ENCODE measurements around the gene ATAD5.
"Not testable (repeated sequence)": the region's sequence is repeated elsewhere in the genome, so short reads cannot be mapped to it uniquely, and the experiment has no call there.

Gene ATAD5

DNA sequence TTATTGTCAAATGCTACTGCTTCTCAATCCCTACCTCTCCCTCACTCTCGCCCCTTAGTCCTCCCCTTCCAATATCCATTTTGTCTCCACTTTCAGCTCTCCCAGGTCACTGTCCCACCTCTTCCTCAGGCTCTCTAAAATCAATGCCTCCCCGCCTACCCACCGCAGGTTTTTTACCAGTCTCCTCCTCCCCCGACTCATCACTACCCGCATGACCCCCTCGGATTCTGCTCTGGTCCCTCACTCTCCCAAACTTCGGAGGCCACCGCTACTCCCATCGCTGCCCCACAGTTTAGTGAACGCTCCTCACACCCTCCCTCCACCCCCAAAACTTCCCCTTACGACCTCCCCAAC, 7.8 kb upstream of the ATAD5 start:
- no peak for DNase-seq (ENCODE audit: low read depth in 2 of 2)

GRCh38 chr17:30824356-30825145, 7.2 kb upstream of the ATAD5 start, which contains the start of gene CRLF3:
TSS of gene CRLF3 (minus strand) at chr17:30824692. CDS start at chr17:30824651, 41 bp downstream.
- DNase-seq (ENCODE audit: low read depth in 2 of 2) = peak; percentile 68 to 77

GRCh38 chr17:30827082-30827481, 4.7 kb upstream of the ATAD5 start:
- DNase-seq (ENCODE audit: low read depth in 2 of 2) = no peak

DNA sequence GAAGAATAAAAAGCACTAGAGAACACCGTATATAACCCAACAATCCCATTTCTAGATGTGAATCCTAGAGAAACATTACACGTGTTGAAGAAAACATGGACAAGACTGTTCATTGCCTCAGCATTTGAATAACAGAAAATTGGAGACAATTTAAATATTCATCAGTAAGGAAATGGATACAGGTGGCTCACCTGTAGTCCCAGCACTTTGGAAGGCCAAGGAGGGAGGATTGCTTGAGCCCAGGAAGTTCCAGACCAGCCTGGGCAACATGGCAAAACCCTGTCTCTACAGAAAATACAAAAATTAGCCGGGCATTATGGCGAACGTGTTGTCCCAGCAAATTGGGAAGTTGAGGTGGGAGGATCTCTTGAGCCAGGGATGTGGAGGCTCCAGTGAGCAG, 2.7 kb upstream of the ATAD5 start:
- no peak for DNase-seq (ENCODE audit: low read depth in 2 of 2)

DNA sequence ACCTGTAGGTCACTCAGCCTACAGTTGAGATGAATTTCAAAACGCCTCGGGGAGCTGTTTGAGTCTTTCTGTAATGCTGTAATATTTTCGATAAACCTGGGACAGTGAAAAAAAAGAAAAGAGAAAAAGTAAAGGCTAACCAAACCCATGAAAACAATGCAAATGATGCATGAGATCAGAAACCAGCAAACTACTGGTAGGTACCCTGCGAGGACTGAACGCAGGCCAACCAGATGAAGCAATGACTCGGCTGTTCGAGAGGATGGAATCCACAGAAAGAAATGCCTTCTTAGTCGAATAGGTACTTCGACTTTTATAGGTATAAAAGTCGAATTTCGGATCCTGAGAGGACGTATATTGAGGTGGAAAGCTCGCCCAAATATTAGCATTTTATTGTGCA, 509 bp upstream of the ATAD5 start:
- no peak for DNase-seq (ENCODE audit: low read depth in 2 of 2)

- DNase-seq (ENCODE audit: low read depth in 2 of 2) = no peak
Measured at GRCh38 chr17:30832438-30833124, 815 bp downstream of the ATAD5 start.

- no peak for DNase-seq (ENCODE audit: low read depth in 2 of 2)
Measured at GRCh38 chr17:30838202-30838807, 6.5 kb downstream of the ATAD5 start.

GRCh38 chr17:30840771-30841170, 9.0 kb downstream of the ATAD5 start:
- no peak for DNase-seq (ENCODE audit: low read depth in 2 of 2)

DNA sequence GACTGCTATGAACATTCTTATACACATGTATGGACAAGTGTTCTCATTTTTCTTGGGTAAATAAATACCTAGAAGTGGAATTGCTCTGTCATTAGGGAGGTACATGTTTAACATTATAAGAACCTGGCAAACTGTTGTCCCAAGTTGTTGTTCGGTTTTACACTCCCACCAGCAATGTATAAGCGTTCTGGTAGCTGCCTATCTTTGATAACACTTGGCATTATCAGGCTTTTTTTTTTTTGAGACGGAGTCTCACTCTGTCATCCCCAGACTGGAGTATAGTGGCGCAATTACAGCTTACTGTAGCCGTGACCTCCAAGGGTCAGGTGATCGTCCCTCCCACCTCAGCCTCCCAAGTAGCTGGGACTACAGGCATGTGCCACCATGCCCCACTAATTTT, 16.3 kb downstream of the ATAD5 start:
- DNase-seq (ENCODE audit: low read depth in 2 of 2) = no peak

DNA sequence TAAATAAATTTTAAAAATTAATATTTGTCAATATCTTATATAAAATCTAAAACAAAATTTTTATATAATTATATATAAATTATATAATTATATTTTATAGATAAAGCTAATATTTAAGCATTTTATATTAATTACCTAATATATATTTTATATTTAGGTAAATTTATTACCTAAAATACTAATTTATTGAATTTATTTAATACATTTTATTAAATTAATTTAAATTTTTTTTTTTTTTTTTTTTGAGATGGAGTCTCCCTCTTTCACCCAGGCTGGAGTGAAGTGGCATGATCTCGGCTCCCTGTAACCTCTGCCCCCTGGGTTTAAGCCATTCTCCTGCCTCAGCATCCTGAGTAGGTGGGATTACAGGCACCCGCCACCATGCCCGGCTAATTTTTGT, 22.4 kb downstream of the ATAD5 start:
- no peak for DNase-seq (ENCODE audit: low read depth in 2 of 2)

GRCh38 chr17:30858556-30859250, 26.9 kb downstream of the ATAD5 start:
- DNase-seq (ENCODE audit: low read depth in 2 of 2) = no peak

DNA sequence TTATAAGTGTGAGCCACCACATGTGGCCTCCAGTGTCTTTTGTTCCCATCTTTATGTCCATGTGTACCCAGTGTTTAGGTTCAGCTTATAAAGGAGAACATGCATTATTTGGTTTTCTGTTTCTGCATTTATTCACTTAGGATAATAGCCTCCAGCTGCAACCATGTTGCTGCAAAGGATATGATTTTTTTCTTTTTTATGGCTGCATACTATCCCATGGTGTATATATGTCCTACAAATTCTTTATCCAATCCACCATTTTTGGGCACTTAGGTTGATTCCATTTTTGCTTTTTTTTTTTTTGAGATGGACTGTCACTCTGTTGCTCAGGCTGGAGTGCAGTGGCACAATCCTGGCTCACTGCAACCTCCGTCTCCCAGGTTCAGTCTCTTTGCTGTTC, 32.9 kb downstream of the ATAD5 start:
- DNase-seq (ENCODE audit: low read depth in 2 of 2) = no peak

GRCh38 chr17:30869005-30869404, 37.2 kb downstream of the ATAD5 start:
- DNase-seq (ENCODE audit: low read depth in 2 of 2) = no peak

DNA sequence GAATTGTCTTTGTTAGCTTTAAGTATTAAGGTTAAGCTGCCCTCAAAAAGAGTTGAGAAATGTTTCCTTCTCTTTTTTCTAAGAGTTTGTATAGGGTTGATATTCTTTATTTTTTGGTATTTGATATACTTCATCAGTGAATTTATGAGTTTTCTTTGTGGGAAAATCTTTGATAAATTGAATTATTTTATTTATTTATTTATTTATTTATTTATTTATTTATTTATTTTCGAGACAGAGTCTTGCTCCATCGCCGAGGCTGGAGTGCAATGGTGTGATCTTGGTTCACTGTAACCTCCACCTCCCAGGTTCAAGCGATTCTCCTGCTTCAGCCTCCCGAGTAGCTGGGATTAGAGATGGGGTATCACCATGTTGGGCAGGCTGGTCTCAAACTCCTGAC, 54.4 kb downstream of the ATAD5 start:
- DNase-seq (ENCODE audit: low read depth in 2 of 2) = no peak

DNA sequence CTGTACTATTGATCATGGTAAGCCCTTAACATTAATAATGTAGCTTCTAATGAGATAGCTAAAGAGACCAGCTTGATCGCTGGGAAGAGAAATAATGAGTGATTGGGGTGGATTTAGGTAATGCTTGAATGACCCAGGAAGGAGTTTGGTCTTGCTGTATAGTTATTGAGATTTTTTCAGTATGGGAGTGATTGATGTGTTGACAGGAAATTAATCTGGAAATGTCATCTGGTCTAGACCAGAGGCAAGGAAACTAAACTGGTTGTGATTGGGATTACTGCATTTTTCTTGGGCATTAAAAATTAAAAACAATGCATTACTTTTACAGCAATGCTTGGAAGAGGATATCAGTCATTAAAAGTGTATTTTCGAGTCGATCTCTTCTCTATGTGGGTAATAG, 62.5 kb downstream of the ATAD5 start:
- no peak for DNase-seq (ENCODE audit: low read depth in 2 of 2)

- no peak for DNase-seq (ENCODE audit: low read depth in 2 of 2)
Measured at GRCh38 chr17:30897311-30897710, 65.5 kb downstream of the ATAD5 start.

- no peak for DNase-seq (ENCODE audit: low read depth in 2 of 2)
Measured at GRCh38 chr17:30905742-30906100, 74.0 kb downstream of the ATAD5 start.

- peak; percentile 63 to 77 for DNase-seq (ENCODE audit: low read depth in 2 of 2)
Measured at GRCh38 chr17:30906101-30906911, 74.5 kb downstream of the ATAD5 start, which contains the start of gene TEFM. TSS of gene TEFM (minus strand) at chr17:30906238. CDS start at chr17:30906198, 40 bp downstream.

GRCh38 chr17:30908717-30909420, 77.1 kb downstream of the ATAD5 start:
- DNase-seq (ENCODE audit: low read depth in 2 of 2) = no peak

GRCh38 chr17:30910151-30910550, 78.4 kb downstream of the ATAD5 start:
- not testable (repeated sequence) for DNase-seq (ENCODE audit: low read depth in 2 of 2)

DNA sequence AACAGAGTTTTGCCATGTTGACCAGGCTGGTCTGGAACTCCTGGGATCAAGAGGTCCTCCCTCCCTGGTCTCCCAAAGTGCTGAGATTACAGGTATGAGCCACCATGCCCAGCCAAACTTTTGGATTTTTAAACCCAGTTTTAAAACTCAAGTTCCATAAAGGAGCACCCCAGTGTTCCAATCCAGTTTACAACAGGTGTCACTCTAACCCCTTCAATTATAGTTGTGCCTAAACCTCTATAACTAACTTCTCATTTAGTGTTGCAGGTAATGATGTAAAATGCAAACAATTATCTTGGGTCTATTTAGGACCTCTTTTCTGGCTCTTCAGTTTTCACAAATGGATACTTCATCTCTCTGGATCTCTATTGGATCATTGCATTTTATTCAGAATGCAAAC, 82.2 kb downstream of the ATAD5 start:
- no peak for DNase-seq (ENCODE audit: low read depth in 2 of 2)
